A549 (cell line): ENCODE data around the gene TMEM165.

Experiments used
- BHLHE40 ChIP-seq: IDR thresholded peaks from 2 replicates; pipeline ENCODE4 v1.6.1; 2012; ENCODE audit warnings: low read depth, low read length, inconsistent platforms
- CBX8 ChIP-seq: fragments of 200-600 bp; sonication (generic); IDR thresholded peaks from 2 replicates; pipeline ENCODE4 v1.6.1; 2016
- CTCF ChIP-seq: fragments of >200 bp; sonication (Bioruptor Twin); formaldehyde crosslinking; IDR thresholded peaks from 3 replicates; pipeline ENCODE4 v1.5.1; 2016
- ESRRA ChIP-seq: fragments of 150-350 bp; IDR thresholded peaks from 2 replicates; pipeline ENCODE4 v1.6.1; 2014; ENCODE audit warnings: mild to moderate bottlenecking, low read length, borderline replicate concordance
- KDM1A ChIP-seq: fragments of 200-600 bp; sonication (generic); IDR thresholded peaks from 2 replicates; pipeline ENCODE4 v1.6.1; 2016; ENCODE audit warnings: low read depth, mild to moderate bottlenecking
- MAFK ChIP-seq: fragments of 450-650 bp; IDR thresholded peaks from 2 replicates; pipeline ENCODE4 v1.6.1; 2014; ENCODE audit not compliant: partially characterized antibody
- PHF8 ChIP-seq: fragments of 200-600 bp; sonication (generic); IDR thresholded peaks from 2 replicates; pipeline ENCODE4 v1.6.1; 2016; ENCODE audit warnings: low read depth, mild to moderate bottlenecking, antibody characterized with exemption, moderate library complexity, borderline replicate concordance
- POLR2A ChIP-seq: IDR thresholded peaks from 2 replicates; pipeline ENCODE4 v1.6.1; 2012; ENCODE audit warnings: mild to moderate bottlenecking, low read length
- TF ChIP-seq, protein P1 (sequence below): fragments of 200-600 bp; sonication (generic); IDR thresholded peaks from 2 replicates; pipeline ENCODE4 v1.6.1; 2016; ENCODE audit warnings: antibody characterized with exemption, mild to moderate bottlenecking, moderate library complexity
- TF ChIP-seq, protein P2 (sequence below): IDR thresholded peaks from 2 replicates; pipeline ENCODE4 v1.6.1; 2012

DNA sequence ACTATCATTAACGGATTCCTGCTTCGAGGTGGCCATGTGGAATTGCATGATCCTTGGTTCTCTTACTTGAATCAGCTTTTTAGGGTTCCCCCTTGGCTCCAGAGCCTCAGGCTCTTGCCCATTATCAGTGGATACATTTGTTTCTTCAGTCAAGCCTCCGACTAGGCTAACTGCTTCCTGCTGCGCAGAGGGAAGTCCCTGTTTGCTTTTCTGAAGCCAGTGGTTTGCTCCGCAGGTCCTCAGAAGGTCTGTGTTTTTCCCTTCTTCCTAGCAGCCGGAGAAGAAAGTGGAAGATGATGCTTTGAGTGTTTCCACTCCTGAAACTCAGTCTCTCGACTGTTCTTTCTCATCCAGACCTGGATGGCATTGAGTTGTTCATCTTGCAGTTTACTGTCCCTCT is 29.1 kb upstream of the TMEM165 start:
- TF ChIP-seq CBX8 (no peak), CTCF (no peak), ESRRA (no peak), BHLHE40 (no peak), POLR2A (no peak), MAFK (no peak), KDM1A (no peak), PHF8 (no peak)
- TF ChIP-seq, protein P1, sequence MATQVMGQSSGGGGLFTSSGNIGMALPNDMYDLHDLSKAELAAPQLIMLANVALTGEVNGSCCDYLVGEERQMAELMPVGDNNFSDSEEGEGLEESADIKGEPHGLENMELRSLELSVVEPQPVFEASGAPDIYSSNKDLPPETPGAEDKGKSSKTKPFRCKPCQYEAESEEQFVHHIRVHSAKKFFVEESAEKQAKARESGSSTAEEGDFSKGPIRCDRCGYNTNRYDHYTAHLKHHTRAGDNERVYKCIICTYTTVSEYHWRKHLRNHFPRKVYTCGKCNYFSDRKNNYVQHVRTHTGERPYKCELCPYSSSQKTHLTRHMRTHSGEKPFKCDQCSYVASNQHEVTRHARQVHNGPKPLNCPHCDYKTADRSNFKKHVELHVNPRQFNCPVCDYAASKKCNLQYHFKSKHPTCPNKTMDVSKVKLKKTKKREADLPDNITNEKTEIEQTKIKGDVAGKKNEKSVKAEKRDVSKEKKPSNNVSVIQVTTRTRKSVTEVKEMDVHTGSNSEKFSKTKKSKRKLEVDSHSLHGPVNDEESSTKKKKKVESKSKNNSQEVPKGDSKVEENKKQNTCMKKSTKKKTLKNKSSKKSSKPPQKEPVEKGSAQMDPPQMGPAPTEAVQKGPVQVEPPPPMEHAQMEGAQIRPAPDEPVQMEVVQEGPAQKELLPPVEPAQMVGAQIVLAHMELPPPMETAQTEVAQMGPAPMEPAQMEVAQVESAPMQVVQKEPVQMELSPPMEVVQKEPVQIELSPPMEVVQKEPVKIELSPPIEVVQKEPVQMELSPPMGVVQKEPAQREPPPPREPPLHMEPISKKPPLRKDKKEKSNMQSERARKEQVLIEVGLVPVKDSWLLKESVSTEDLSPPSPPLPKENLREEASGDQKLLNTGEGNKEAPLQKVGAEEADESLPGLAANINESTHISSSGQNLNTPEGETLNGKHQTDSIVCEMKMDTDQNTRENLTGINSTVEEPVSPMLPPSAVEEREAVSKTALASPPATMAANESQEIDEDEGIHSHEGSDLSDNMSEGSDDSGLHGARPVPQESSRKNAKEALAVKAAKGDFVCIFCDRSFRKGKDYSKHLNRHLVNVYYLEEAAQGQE: no peak
- TF ChIP-seq, protein P2, sequence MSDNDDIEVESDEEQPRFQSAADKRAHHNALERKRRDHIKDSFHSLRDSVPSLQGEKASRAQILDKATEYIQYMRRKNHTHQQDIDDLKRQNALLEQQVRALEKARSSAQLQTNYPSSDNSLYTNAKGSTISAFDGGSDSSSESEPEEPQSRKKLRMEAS: no peak
